WI38 (cell line): ENCODE measurements around the gene PCNX3.

ENCODE experiments used
- H3K4me3 ChIP-seq: 2 replicates; pipeline ENCODE4 v1.5.1; 2011; ENCODE audit warnings: low read depth, mild to moderate bottlenecking, control low read depth, low read length
- CTCF ChIP-seq: IDR thresholded peaks from 2 replicates; pipeline ENCODE4 v1.5.1; 2012; ENCODE audit warnings: low read depth, mild to moderate bottlenecking, control low read depth, low read length

Gene PCNX3

DNA sequence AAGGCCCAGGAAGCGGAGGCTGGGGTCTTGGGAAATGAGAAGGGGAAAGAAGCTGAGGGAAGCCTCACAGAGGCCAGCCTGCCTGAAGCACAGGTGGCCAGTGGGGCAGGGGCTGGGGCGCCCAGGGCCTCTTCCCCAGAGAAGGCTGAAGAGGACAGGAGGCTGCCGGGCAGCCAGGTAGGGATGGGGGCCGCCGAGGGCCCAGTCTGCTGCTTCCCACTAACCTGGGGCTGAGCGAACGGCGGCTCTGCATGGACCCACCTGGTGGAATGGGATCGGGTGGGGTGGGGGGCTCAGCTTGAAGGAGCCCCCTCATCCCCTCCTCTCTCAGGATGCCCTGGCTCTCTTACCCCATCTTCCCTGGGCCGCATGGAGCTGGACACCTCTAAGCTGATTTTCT is 32.0 kb upstream of the PCNX3 start:
- no peak for TF ChIP-seq CTCF
- H3K4me3 ChIP-seq, result no peak overlapping the region

- no peak overlapping the region for H3K4me3 ChIP-seq
- TF ChIP-seq CTCF, result no peak
These were observed 31.5 kb upstream of the PCNX3 start for GRCh38 chr11:65584106-65584505.

DNA sequence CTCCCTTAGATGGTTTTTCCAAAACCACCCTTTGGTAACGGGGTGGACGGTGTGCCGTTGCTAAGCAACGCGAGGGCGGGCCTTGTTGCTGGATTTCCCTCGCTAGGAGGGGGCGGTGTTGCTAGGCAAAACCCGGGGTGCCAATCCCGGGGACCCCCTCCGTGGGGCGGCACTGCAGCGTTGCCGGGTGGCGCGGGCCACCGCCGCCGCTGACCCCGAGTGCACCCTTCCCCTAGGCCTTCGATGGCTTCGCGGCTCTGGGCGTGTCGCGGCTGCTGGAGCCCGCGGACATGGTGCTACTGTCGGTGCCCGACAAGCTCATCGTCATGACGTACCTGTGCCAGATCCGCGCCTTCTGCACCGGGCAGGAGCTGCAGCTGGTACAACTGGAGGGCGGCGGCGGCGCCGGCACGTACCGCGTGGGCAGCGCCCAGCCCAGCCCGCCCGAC is 30.8 kb upstream of the PCNX3 start:
- TF ChIP-seq CTCF, result no peak
- H3K4me3 ChIP-seq, result no peak overlapping the region

- no peak overlapping the region for H3K4me3 ChIP-seq
- no peak for TF ChIP-seq CTCF
These were observed 30.0 kb upstream of the PCNX3 start for GRCh38 chr11:65585396-65586246.

GRCh38 chr11:65586247-65586630 is 29.3 kb upstream of the PCNX3 start:
- H3K4me3 ChIP-seq, result no peak overlapping the region
- no peak for TF ChIP-seq CTCF

DNA sequence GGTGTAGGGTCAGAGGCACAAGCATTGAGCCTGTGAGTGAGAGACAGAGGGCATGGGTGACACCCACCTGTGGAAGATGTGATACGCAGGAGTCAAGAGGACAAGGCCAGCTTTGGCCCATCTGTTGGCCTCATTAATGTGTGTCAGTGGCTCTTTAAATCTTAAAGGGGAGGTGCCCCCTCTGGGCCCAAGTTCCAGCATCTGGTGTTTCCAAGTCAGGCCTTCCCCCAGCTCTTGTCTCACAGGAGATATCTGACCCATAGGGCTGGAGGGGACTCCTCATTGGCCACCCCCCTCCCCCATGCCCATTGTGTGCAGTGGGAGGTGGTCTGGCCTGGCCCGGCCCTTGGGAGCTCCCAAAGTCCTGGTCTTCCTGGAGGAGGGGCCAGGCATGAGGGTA is 28.9 kb upstream of the PCNX3 start:
- no peak overlapping the region for H3K4me3 ChIP-seq
- TF ChIP-seq CTCF, result no peak

DNA sequence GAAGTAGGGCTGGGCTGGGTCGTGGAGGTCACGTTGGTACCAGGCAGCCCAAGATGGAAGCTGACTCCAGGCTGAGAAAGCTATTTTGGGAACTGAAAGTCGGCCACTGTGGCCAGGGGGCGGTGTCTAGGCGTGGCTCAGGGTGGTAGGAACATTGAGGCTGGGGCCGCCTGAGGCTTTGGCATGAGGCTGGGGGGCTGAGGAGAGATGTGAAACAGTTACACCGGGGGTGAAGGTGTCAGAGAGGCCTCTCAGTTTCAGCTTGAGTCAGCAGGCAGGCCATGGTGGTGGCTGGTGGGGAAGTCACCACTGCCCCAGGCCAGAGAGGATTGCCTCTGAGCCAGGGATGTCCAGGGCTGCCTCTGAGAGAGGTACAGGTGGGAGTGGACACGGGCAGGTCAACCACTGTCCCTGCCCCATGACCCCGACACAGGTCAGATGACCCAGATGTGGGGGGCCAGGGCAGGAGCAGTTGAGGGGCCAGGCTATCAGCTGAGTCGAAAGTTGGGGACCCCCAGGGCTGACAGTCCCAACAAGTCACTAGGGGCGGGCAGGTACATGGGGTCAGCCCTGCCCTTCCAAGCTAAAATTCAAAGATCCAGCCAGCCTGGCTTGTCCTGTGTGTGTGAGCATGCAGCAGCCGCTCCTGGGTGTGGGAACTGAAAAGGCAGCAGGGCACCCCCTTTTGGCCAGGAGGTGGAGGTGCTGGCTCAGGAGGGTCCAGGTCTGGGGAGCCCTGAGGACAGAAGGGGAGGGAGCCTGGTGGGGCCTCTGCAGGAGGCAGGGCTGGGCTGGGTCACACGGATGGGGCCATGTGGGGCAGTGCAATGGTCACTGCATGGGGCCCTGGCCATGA is 27.1 kb upstream of the PCNX3 start:
- no peak overlapping the region for H3K4me3 ChIP-seq
- TF ChIP-seq CTCF, result peak; percentile 41
